Loucy (cell line): ENCODE results near the gene SNRNP200.

ENCODE experiments used
- EZH2phosphoT487 ChIP-seq: fragments of 200-600 bp; IDR thresholded peaks from 2 replicates; pipeline ENCODE4 v1.6.1; 2018; ENCODE audit warnings: antibody characterized with exemption, mild to moderate bottlenecking, moderate library complexity, borderline replicate concordance
- TF ChIP-seq, protein P1 (sequence below): fragments of 200-600 bp; sonication (generic); conservative IDR thresholded peaks from 2 replicates; pipeline ENCODE4 v1.5.1; 2014; ENCODE audit warnings: mild to moderate bottlenecking, antibody characterized with exemption, low read length

DNA sequence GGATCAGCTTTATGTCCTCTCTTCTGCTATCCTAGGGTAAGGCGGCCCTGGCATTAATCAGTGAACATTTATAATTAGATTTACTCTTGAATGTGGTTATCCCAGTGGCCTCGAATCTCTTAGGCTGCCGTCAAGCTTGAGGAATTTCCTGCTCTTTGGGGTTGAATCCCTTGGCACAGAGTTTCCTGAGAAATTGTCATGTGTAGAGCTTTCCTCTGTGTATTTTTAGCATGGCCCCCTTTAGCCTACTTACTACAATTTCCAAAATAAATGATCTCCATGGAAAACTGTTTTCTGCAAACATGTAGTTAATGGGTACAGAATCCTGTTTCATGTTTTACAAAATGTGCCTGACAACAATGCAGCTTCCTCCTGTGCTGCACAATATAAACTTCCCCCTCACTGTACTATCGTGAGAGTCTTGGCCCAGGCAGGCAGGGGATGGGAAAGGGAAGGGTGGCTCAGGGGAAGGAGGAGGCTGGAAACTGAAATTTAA lies 48.3 kb upstream of the SNRNP200 start:
- TF ChIP-seq, protein P1, sequence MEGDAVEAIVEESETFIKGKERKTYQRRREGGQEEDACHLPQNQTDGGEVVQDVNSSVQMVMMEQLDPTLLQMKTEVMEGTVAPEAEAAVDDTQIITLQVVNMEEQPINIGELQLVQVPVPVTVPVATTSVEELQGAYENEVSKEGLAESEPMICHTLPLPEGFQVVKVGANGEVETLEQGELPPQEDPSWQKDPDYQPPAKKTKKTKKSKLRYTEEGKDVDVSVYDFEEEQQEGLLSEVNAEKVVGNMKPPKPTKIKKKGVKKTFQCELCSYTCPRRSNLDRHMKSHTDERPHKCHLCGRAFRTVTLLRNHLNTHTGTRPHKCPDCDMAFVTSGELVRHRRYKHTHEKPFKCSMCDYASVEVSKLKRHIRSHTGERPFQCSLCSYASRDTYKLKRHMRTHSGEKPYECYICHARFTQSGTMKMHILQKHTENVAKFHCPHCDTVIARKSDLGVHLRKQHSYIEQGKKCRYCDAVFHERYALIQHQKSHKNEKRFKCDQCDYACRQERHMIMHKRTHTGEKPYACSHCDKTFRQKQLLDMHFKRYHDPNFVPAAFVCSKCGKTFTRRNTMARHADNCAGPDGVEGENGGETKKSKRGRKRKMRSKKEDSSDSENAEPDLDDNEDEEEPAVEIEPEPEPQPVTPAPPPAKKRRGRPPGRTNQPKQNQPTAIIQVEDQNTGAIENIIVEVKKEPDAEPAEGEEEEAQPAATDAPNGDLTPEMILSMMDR, result no peak
- TF ChIP-seq EZH2phosphoT487, result no peak
